NCI-H526 (cell line): ENCODE data around the gene TEX12.
"Not testable (repeated sequence)": the region's sequence is repeated elsewhere in the genome, so short reads cannot be mapped to it uniquely, and the experiment has no call there.

ENCODE experiments used
- DNase-seq, 2 experiments: peaks; one replicate each; lab custom pipeline; 2025; lab: John Stamatoyannopoulos, UW

TEX12 gene

GRCh38 chr11:112167145-112167544 lies at the start of gene TEX12:
Gene TEX12, plus strand, starts transcription at chr11:112167372. Its CDS starts 1,897 bp downstream, at chr11:112169269.
- no peak for DNase-seq

GRCh38 chr11:112118176-112118575 lies 49.0 kb upstream of the TEX12 start:
- DNase-seq, result no peak

- no peak for DNase-seq
These were observed 45.1 kb upstream of the TEX12 start for GRCh38 chr11:112121981-112122615.

- no peak for DNase-seq
These were observed 44.0 kb upstream of the TEX12 start for GRCh38 chr11:112123129-112123528.

GRCh38 chr11:112127056-112127455 lies 40.1 kb upstream of the TEX12 start:
- DNase-seq, result no peak

- DNase-seq, result no peak
These were observed 38.6 kb upstream of the TEX12 start for GRCh38 chr11:112128483-112129121.

GRCh38 chr11:112129656-112130055 lies 37.5 kb upstream of the TEX12 start:
- DNase-seq, result no peak

- no peak for DNase-seq
These were observed 34.4 kb upstream of the TEX12 start for GRCh38 chr11:112132737-112133136.

- DNase-seq, result no peak
These were observed 32.7 kb upstream of the TEX12 start for GRCh38 chr11:112134473-112134872.

- no peak for DNase-seq
These were observed 23.6 kb upstream of the TEX12 start for GRCh38 chr11:112143597-112143996.

GRCh38 chr11:112150517-112150916 lies 16.7 kb upstream of the TEX12 start:
- DNase-seq, result no peak

- no peak for DNase-seq
These were observed 10.8 kb upstream of the TEX12 start for GRCh38 chr11:112156153-112156955.

- no peak for DNase-seq
These were observed 10.0 kb upstream of the TEX12 start for GRCh38 chr11:112156956-112157766.

- DNase-seq, result no peak
These were observed 7.8 kb upstream of the TEX12 start for GRCh38 chr11:112159098-112160065.

GRCh38 chr11:112160091-112160848 lies 6.9 kb upstream of the TEX12 start:
- no peak for DNase-seq

- DNase-seq, result no peak
These were observed 6.2 kb upstream of the TEX12 start for GRCh38 chr11:112161012-112161411.

- DNase-seq, result not testable (repeated sequence)
These were observed 5.0 kb upstream of the TEX12 start for GRCh38 chr11:112162200-112162599.

- DNase-seq, result no peak
These were observed 4.2 kb upstream of the TEX12 start for GRCh38 chr11:112162761-112163546.
